WTC11 (cell line): ENCODE results near the gene POMT2. TPM values are rescaled to one million over a fixed set of nuclear protein-coding genes. Genes with fewer than 3 reads are reported as not detected.

Experiments
- ATAC-seq: fragments of 200-7000 bp; cut with Tn5 transposase; 2 replicates; pipeline ENCODE4 v1.10.0; 2021; ENCODE audit warnings: mild to moderate bottlenecking, moderate library complexity
- CTCF ChIA-PET: fragments of 300-600 bp; sonication (Branson Sonifier 250); formaldehyde crosslinking; loops from one replicate; lab custom pipeline; 2021; ENCODE audit warnings: antibody characterized with exemption; lab: Charles Lee
- POLR2A ChIA-PET: fragments of 350-600 bp; sonication (Branson Sonifier 250); formaldehyde crosslinking; loops from one replicate; lab custom pipeline; 2021; ENCODE audit warnings: antibody characterized with exemption; lab: Charles Lee
- DNase-seq: peaks from one replicate; pipeline ENCODE4 v3.0.0; 2021; ENCODE audit warnings: low spot score
- H3K27ac Mint-ChIP-seq: 2 replicates; pipeline ENCODE4 v1.8.0; 2021; ENCODE audit warnings: mixed read lengths
- H3K27me3 Mint-ChIP-seq: 2 replicates; pipeline ENCODE4 v1.8.0; 2021; ENCODE audit warnings: low read depth, mild to moderate bottlenecking, moderate library complexity, mixed read lengths
- H3K36me3 Mint-ChIP-seq: 2 replicates; pipeline ENCODE4 v1.8.0; 2021; ENCODE audit warnings: mixed read lengths
- H3K4me1 Mint-ChIP-seq: 2 replicates; pipeline ENCODE4 v1.8.0; 2022; ENCODE audit warnings: mixed read lengths
- H3K4me3 Mint-ChIP-seq: 2 replicates; pipeline ENCODE4 v1.8.0; 2021; ENCODE audit warnings: mild to moderate bottlenecking, moderate library complexity, mixed read lengths
- H3K9me3 Mint-ChIP-seq: 2 replicates; pipeline ENCODE4 v1.8.0; 2021; ENCODE audit warnings: mixed read lengths
- ARID4B ChIP-seq: sonication (generic); formaldehyde crosslinking; IDR thresholded peaks from 2 replicates; pipeline ENCODE4 v1.8.0; 2023; ENCODE audit warnings: missing genetic modification reagents, mild to moderate bottlenecking, borderline replicate concordance
- ATF2 ChIP-seq: sonication (generic); formaldehyde crosslinking; IDR thresholded peaks from 2 replicates; pipeline ENCODE4 v1.8.1; 2022; ENCODE audit warnings: low read depth, missing genetic modification reagents, borderline replicate concordance
- ATF3 ChIP-seq: sonication (generic); formaldehyde crosslinking; conservative IDR thresholded peaks from 2 replicates; pipeline ENCODE4 v1.8.1; 2022; ENCODE audit warnings: mild to moderate bottlenecking, missing genetic modification reagents
- CBFB ChIP-seq: sonication (generic); formaldehyde crosslinking; IDR thresholded peaks from 2 replicates; pipeline ENCODE4 v1.8.1; 2022; ENCODE audit warnings: mild to moderate bottlenecking, low read depth, missing genetic modification reagents
- CREM ChIP-seq: sonication (generic); formaldehyde crosslinking; IDR thresholded peaks from 2 replicates; pipeline ENCODE4 v1.8.1; 2022; ENCODE audit warnings: mild to moderate bottlenecking, missing genetic modification reagents, moderate library complexity
- E2F5 ChIP-seq: sonication (generic); formaldehyde crosslinking; IDR thresholded peaks from 2 replicates; pipeline ENCODE4 v1.8.1; 2022; ENCODE audit warnings: mild to moderate bottlenecking, moderate library complexity, missing genetic modification reagents
- ERG ChIP-seq: fragments of 250-450 bp; sonication (Bioruptor Pico); IDR thresholded peaks from 2 replicates; pipeline ENCODE4 v1.8.0; 2021; ENCODE audit warnings: mild to moderate bottlenecking
- FOXK1 ChIP-seq: sonication (generic); formaldehyde crosslinking; IDR thresholded peaks from 2 replicates; pipeline ENCODE4 v1.8.0; 2022; ENCODE audit warnings: mild to moderate bottlenecking, moderate library complexity, missing genetic modification reagents
- GRHL2 ChIP-seq: fragments of 250-450 bp; sonication (Bioruptor Pico); IDR thresholded peaks from 2 replicates; pipeline ENCODE4 v1.8.0; 2022; ENCODE audit warnings: mild to moderate bottlenecking, moderate library complexity; ENCODE audit not compliant: insufficient replicate concordance, severe bottlenecking
- HMGA2 ChIP-seq: fragments of 250-450 bp; sonication (Bioruptor Pico); IDR thresholded peaks from 2 replicates; pipeline ENCODE4 v1.4.0; 2021; ENCODE audit warnings: mild to moderate bottlenecking, moderate library complexity
- HMGXB4 ChIP-seq: sonication (generic); formaldehyde crosslinking; IDR thresholded peaks from 2 replicates; pipeline ENCODE4 v1.8.1; 2023; ENCODE audit warnings: mild to moderate bottlenecking, moderate library complexity, missing genetic modification reagents
- MAX ChIP-seq: sonication (generic); formaldehyde crosslinking; IDR thresholded peaks from 2 replicates; pipeline ENCODE4 v1.8.0; 2022; ENCODE audit warnings: mild to moderate bottlenecking, missing genetic modification reagents
- MLX ChIP-seq: sonication (generic); formaldehyde crosslinking; IDR thresholded peaks from 2 replicates; pipeline ENCODE4 v1.8.1; 2023; ENCODE audit warnings: mild to moderate bottlenecking, missing genetic modification reagents, moderate library complexity
- NR1H2 ChIP-seq: sonication (generic); formaldehyde crosslinking; IDR thresholded peaks from 2 replicates; pipeline ENCODE4 v1.9.0; 2021; ENCODE audit warnings: mild to moderate bottlenecking, moderate library complexity, missing genetic modification reagents
- OVOL2 ChIP-seq: fragments of 250-450 bp; sonication (Bioruptor Pico); IDR thresholded peaks from 2 replicates; pipeline ENCODE4 v1.9.0; 2021; ENCODE audit warnings: mild to moderate bottlenecking, borderline replicate concordance
- TP53 ChIP-seq: sonication (generic); formaldehyde crosslinking; IDR thresholded peaks from 2 replicates; pipeline ENCODE4 v1.8.1; 2023; ENCODE audit warnings: mild to moderate bottlenecking, missing genetic modification reagents
- ZMAT4 ChIP-seq: fragments of 250-450 bp; sonication (Bioruptor Pico); IDR thresholded peaks from 2 replicates; pipeline ENCODE4 v1.9.0; 2021; ENCODE audit warnings: mild to moderate bottlenecking
- ZNF263 ChIP-seq: sonication (generic); formaldehyde crosslinking; IDR thresholded peaks from 2 replicates; pipeline ENCODE4 v1.8.1; 2022; ENCODE audit warnings: low read depth, mild to moderate bottlenecking, moderate library complexity, missing genetic modification reagents
- total RNA-seq: library from RNA; stranded (reverse); gene quantifications from 3 replicates; pipeline ENCODE4 v1.2.3, GENCODE V29; 2021

The POMT2 gene
- total RNA-seq, 1 experiment from 2014 or later, result 38.7 TPM

- Mint-ChIP-seq H3K4me1 (0 out of 2 replicates have a peak, but pooled peaks cover 5% of the 10 kb centered on the region), H3K9me3 (no peaks in the 10 kb centered on the region), H3K4me3 (no peak overlapping the region), H3K36me3 (no peaks in the 10 kb centered on the region), H3K27ac (no peak overlapping the region), H3K27me3 (no peaks in the 10 kb centered on the region)
- POLR2A ChIA-PET, result no interaction called here
- ATAC-seq, result no peak
- TF ChIP-seq HMGXB4 (no peak), FOXK1 (CRISPR knock-in tag) (no peak), ZMAT4 (CRISPR knock-in tag) (no peak), ZNF263 (CRISPR knock-in tag) (no peak)
- no peak for DNase-seq
- CTCF ChIA-PET, result no interaction called here
Observed at GRCh38 chr14:77369285-77369684, 48.6 kb upstream of the POMT2 start.

GRCh38 chr14:77364146-77364545 is 43.5 kb upstream of the POMT2 start:
- ChIA-PET CTCF (no interaction called here), POLR2A (no interaction called here)
- no peak for DNase-seq
- 0 out of 2 replicates have a peak, but pooled peaks have one; percentile 32 for ATAC-seq
- Mint-ChIP-seq H3K9me3 (no peaks in the 10 kb centered on the region), H3K27me3 (no peaks in the 10 kb centered on the region), H3K4me1 (no peaks in the 10 kb centered on the region), H3K4me3 (no peak overlapping the region), H3K27ac (no peak overlapping the region), H3K36me3 (no peaks in the 10 kb centered on the region)
- no peak for TF ChIP-seq NR1H2
- TF ChIP-seq HMGA2 (CRISPR knock-in tag), result no peak
- no peak for TF ChIP-seq ERG (CRISPR knock-in tag)
- no peak for TF ChIP-seq ATF2 (CRISPR knock-in tag)
- no peak for TF ChIP-seq E2F5 (CRISPR knock-in tag)
- TF ChIP-seq ATF3 (CRISPR knock-in tag), result no peak
- no peak for TF ChIP-seq TP53 (CRISPR knock-in tag)
- no peak for TF ChIP-seq CBFB
- no peak for TF ChIP-seq GRHL2 (CRISPR knock-in tag)
- no peak for TF ChIP-seq MLX (CRISPR knock-in tag)
- TF ChIP-seq CREM (CRISPR knock-in tag), result no peak

- Mint-ChIP-seq H3K9me3 (no peaks in the 10 kb centered on the region), H3K27ac (no peak overlapping the region), H3K36me3 (no peaks in the 10 kb centered on the region), H3K27me3 (no peaks in the 10 kb centered on the region), H3K4me1 (no peaks in the 10 kb centered on the region), H3K4me3 (no peak overlapping the region)
- no peak for DNase-seq
- POLR2A ChIA-PET, result no interaction called here
- CTCF ChIA-PET, result interaction anchor here (1.4 to 1.5 kb wide), 2 partner anchors 44 to 59 kb away, joined by 3 read pairs; no protein-coding TSS in a partner anchor
- ATAC-seq, result no peak
- TF ChIP-seq ARID4B (CRISPR knock-in tag), result no peak
- no peak for TF ChIP-seq ATF3 (CRISPR knock-in tag)
- no peak for TF ChIP-seq MAX (CRISPR knock-in tag)
- TF ChIP-seq OVOL2, result no peak
Observed at GRCh38 chr14:77359626-77360025, 38.9 kb upstream of the POMT2 start.
